Erythroblast (primary cell): ENCODE data around the gene ISCA2.

Source experiments
- GATA1 ChIP-seq: IDR thresholded peaks from 2 replicates; pipeline ENCODE4 v1.6.1; 2011; ENCODE audit warnings: low read depth, mild to moderate bottlenecking, control low read depth, low read length, moderate library complexity
- POLR2A ChIP-seq: IDR thresholded peaks from 2 replicates; pipeline ENCODE4 v1.6.1; 2011; ENCODE audit warnings: mild to moderate bottlenecking, low read length

DNA sequence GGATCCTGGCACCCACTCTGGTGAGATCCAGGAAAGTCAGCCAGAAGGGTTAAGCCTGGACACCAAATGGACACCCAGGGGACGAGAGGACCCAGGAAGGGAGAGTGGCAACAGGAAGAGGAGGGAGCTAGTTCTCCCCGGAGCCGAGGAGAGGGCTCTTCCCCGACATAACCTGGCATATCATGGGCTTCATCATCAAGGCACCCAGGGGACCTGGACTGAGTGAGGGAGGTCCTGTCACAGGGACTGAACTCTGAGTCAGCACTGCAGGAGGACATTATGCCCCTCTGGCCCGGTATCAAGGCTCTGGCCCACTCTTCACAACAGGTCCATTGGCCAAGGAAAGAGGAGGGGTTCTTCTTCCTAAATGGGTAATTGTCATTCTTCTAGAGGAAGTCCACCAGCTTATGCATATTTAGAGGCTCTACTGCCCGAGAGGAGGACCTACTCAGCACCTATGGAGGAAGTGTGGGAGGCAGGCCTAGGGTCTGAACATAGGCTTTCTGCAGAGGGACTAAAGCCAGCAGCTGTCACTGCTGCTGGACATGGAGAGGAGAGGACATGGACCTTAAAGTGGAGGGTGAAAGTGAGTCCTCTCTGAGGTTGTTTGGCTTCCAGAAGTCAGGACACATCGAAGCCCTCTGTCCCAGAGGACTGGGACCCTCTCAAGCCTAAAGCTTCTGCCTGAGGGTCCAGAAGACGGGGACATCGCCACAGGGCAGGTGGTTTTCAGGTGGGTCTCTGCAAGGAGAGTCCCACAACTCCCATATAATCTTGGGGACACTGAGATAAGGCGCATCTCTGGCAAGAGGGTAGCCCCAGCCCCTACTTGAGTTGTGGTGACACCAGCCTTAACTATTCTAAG is 18.6 kb downstream of the ISCA2 start:
- TF ChIP-seq POLR2A (no peak), GATA1 (no peak)
